Measurements from ENCODE around the gene ANAPC2. TPM values are rescaled to one million over a fixed set of nuclear protein-coding genes. Genes with fewer than 3 reads are reported as not detected.

The ANAPC2 gene
- total RNA-seq, 1 donor: 32.9 TPM

DNA sequence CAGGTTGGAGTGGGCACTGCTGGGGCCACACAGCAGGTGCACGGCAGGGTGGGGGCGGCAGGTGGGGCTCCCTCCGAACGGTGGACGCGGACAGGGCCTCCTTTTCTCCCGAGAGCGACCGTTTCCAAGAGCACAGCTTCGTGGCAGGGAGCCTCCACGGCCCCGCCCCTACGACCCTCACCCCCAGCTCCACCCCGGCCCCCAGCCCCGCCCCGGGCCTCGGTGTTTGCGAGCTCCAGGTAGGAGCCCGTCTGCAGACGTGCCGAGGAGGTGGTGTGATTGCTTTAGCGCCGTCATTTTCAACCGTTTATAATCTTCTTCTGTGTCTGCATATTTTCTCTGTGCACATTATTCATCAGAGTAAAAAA is 40.6 kb downstream of the ANAPC2 start:
- Histone ChIP-seq H3K9me3 (ENCODE audit: low read depth, low read length) (no peaks in the 10 kb centered on the region), H3K4me3 (ENCODE audit: insufficient read depth, low read length) (no peak overlapping the region)

DNA sequence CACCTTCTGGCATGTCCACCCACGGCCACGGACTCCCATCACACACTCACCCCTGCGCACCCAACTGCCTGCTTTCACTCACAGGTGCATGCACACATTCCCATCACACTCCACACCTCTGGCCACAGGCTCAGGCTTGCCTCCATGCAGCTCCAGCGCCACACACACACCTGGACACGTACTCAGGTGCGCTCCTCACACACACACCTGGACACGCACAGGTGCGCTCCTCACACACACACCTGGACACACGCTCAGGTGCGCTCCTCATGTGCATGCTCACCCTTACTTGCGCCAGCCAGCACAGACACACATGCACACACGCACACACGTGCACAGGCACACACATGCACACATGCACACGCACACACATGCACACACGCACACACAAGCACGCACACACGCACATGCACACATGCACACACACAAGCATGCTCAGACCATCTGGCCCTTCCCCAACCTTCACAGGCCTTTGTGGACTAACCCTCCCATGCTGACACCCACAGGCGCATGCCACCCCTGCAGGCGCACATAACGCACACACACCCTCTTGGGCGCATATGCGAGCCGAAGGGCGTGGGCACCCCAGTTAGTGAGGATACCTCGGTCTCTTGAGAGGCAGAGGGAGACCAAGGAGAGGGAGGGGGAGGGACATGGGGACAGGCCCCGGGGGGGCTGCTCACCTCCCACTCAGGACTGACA is 41.1 kb downstream of the ANAPC2 start:
- Histone ChIP-seq H3K4me1 (ENCODE audit: insufficient read depth, low read length) (no peaks in the 10 kb centered on the region), H4K20me1 (ENCODE audit: insufficient read depth, low read length) (no peaks in the 10 kb centered on the region), H3K27me3 (ENCODE audit: insufficient read depth, low read length) (peaks cover 2% of the 10 kb centered on the region), H3K36me3 (ENCODE audit: insufficient read depth, low read length) (no peaks in the 10 kb centered on the region), H3K79me2 (ENCODE audit: insufficient read depth, low read length) (no peaks in the 10 kb centered on the region), H3K27ac (ENCODE audit: low read depth, low read length) (no peak overlapping the region), H3K4me2 (ENCODE audit: insufficient read depth, low read length) (no peak overlapping the region), H3K4me3 (ENCODE audit: insufficient read depth, low read length) (no peak overlapping the region), H3K9me3 (ENCODE audit: low read depth, low read length) (no peaks in the 10 kb centered on the region), H2AFZ (ENCODE audit: low read length) (no peak overlapping the region)
- no peak for TF ChIP-seq CTCF (IDR thresholded peaks at IDR 0.05; ENCODE audit: extremely low read depth, low read depth, low read length)
- DNase-seq (ENCODE audit: insufficient read length, low spot score, missing footprints): peak; percentile 80

More for the DNA sequence above, 40.6 kb downstream of the ANAPC2 start:
- Histone ChIP-seq H3K4me2 (ENCODE audit: insufficient read depth, low read length) (no peak overlapping the region), H3K79me2 (ENCODE audit: insufficient read depth, low read length) (no peaks in the 10 kb centered on the region), H4K20me1 (ENCODE audit: insufficient read depth, low read length) (no peaks in the 10 kb centered on the region), H2AFZ (ENCODE audit: low read length) (no peak overlapping the region), H3K4me1 (ENCODE audit: insufficient read depth, low read length) (no peaks in the 10 kb centered on the region), H3K36me3 (ENCODE audit: insufficient read depth, low read length) (no peaks in the 10 kb centered on the region), H3K27me3 (ENCODE audit: insufficient read depth, low read length) (no peaks in the 10 kb centered on the region), H3K27ac (ENCODE audit: low read depth, low read length) (no peak overlapping the region)
- TF ChIP-seq CTCF (IDR thresholded peaks at IDR 0.05; ENCODE audit: extremely low read depth, low read depth, low read length): no peak
- peak; percentile 62 for DNase-seq (ENCODE audit: insufficient read length, low spot score, missing footprints)

DNA sequence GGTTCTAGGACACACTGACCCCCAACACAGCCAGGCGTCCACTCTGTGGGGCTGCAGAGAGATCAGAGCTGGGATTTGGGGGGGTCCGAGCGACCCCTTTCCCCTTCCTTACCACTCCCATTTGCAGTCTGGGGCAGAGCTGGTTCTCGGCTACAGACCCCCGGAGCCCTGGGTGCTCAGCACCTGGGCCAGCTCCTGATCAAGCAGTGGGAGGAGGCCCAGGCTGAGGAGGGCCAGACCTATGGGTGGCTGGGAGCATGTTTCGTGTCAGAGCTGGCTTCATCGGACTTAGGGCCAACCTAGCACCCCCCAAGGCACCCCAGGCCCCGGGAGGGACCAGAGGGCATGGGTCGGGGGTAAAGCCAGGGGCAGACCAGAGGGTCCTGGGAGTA is 41.8 kb downstream of the ANAPC2 start:
- Histone ChIP-seq H3K36me3 (ENCODE audit: insufficient read depth, low read length) (no peaks in the 10 kb centered on the region), H3K27me3 (ENCODE audit: insufficient read depth, low read length) (peaks cover 3% of the 10 kb centered on the region), H3K4me1 (ENCODE audit: insufficient read depth, low read length) (no peaks in the 10 kb centered on the region), H3K79me2 (ENCODE audit: insufficient read depth, low read length) (no peaks in the 10 kb centered on the region), H3K4me2 (ENCODE audit: insufficient read depth, low read length) (no peak overlapping the region), H3K4me3 (ENCODE audit: insufficient read depth, low read length) (no peak overlapping the region), H3K27ac (ENCODE audit: low read depth, low read length) (no peak overlapping the region), H3K9me3 (ENCODE audit: low read depth, low read length) (no peaks in the 10 kb centered on the region), H4K20me1 (ENCODE audit: insufficient read depth, low read length) (no peaks in the 10 kb centered on the region), H2AFZ (ENCODE audit: low read length) (no peak overlapping the region)
- no peak for TF ChIP-seq CTCF (IDR thresholded peaks at IDR 0.05; ENCODE audit: extremely low read depth, low read depth, low read length)
- DNase-seq (ENCODE audit: insufficient read length, low spot score, missing footprints): peak; percentile 84

DNA sequence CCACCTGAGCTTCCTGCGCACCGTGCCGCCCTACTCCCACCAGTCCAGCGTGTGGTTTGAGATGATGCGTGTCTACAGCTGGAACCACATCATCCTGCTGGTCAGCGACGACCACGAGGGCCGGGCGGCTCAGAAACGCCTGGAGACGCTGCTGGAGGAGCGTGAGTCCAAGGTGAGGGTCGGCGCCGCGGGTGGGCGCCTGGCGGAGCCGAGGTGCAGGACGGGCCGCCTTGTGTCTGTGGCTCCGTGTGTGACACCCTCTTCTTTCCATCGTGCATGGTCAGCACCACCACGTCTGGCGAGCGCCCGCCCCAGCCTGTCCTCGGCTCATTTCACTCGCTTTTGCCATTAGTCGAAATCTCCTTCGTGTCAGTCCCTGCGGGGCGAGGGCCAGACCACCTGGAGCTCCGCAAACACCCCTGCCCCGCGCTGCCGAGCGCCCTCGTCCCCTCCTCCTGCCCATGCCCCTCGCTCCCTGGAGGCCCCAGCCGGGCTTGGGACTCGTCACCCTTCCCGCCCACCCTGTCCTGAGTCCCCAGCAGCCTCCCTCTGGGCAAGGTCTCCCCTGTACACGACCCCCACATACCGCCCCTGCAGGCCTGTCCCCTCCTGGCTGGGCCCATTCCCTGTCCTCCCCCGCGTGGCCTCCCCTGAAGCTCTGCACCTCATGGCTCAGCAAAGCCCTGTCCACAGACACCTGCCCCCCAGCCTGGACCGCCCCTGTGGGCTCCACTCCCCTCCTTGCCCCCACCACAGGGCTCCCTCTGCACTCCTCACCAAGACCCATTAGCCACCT is 42.4 kb downstream of the ANAPC2 start:
- Histone ChIP-seq H3K27ac (ENCODE audit: low read depth, low read length) (no peak overlapping the region), H3K4me1 (ENCODE audit: insufficient read depth, low read length) (no peaks in the 10 kb centered on the region), H3K79me2 (ENCODE audit: insufficient read depth, low read length) (no peaks in the 10 kb centered on the region), H3K27me3 (ENCODE audit: insufficient read depth, low read length) (peaks cover 8% of the 10 kb centered on the region), H2AFZ (ENCODE audit: low read length) (no peak overlapping the region), H3K9me3 (ENCODE audit: low read depth, low read length) (no peaks in the 10 kb centered on the region), H3K36me3 (ENCODE audit: insufficient read depth, low read length) (no peaks in the 10 kb centered on the region), H3K4me3 (ENCODE audit: insufficient read depth, low read length) (no peak overlapping the region), H4K20me1 (ENCODE audit: insufficient read depth, low read length) (no peaks in the 10 kb centered on the region), H3K4me2 (ENCODE audit: insufficient read depth, low read length) (no peak overlapping the region)
- DNase-seq (ENCODE audit: insufficient read length, low spot score, missing footprints): peak; percentile 93
- no peak for TF ChIP-seq CTCF (IDR thresholded peaks at IDR 0.05; ENCODE audit: extremely low read depth, low read depth, low read length)

Measured in osteoblast (primary cell).